Lower leg skin (tissue), 3 donors: ENCODE results near the gene NR4A2.

Source experiments
- CTCF ChIP-seq, 3 donors: fragments of 450-650 bp; IDR thresholded peaks; one replicate each; pipeline ENCODE4 v1.5.1; 2016; ENCODE audit warnings: antibody characterized with exemption in 3 of 3, mild to moderate bottlenecking in 3 of 3, moderate library complexity in 2 of 3
- POLR2A ChIP-seq, 2 donors: fragments of 450-650 bp; IDR thresholded peaks; one replicate each; pipeline ENCODE4 v1.6.1; 2016 to 2017; ENCODE audit warnings: antibody characterized with exemption in 2 of 2, mild to moderate bottlenecking in 1 of 2, moderate library complexity in 1 of 2

GRCh38 chr2:156339110-156339847 lies 6.8 kb upstream of the NR4A2 start:
- TF ChIP-seq CTCF (IDR thresholded peaks at IDR 0.05) (no peak), POLR2A (IDR thresholded peaks at IDR 0.05) (no peak)
